ENCODE measurements around the gene UGT2B28. TPM values are rescaled to one million over a fixed set of nuclear protein-coding genes. Genes with fewer than 3 reads are reported as not detected.
"Not testable (repeated sequence)": the region's sequence is repeated elsewhere in the genome, so short reads cannot be mapped to it uniquely, and the experiment has no call there.

UGT2B28 gene
- total and polyA plus RNA-seq, 2 experiments from 2014 or later: not detected

GRCh38 chr4:69268612-69269011 lies 11.7 kb upstream of the UGT2B28 start:
- TF ChIP-seq, protein P1, sequence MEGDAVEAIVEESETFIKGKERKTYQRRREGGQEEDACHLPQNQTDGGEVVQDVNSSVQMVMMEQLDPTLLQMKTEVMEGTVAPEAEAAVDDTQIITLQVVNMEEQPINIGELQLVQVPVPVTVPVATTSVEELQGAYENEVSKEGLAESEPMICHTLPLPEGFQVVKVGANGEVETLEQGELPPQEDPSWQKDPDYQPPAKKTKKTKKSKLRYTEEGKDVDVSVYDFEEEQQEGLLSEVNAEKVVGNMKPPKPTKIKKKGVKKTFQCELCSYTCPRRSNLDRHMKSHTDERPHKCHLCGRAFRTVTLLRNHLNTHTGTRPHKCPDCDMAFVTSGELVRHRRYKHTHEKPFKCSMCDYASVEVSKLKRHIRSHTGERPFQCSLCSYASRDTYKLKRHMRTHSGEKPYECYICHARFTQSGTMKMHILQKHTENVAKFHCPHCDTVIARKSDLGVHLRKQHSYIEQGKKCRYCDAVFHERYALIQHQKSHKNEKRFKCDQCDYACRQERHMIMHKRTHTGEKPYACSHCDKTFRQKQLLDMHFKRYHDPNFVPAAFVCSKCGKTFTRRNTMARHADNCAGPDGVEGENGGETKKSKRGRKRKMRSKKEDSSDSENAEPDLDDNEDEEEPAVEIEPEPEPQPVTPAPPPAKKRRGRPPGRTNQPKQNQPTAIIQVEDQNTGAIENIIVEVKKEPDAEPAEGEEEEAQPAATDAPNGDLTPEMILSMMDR (conservative IDR thresholded peaks at IDR 0.05; ENCODE audit: low read depth in 2 of 2): peak in 1 of 2 experiments; percentile 27; a peak in 2 of 4 replicates
- not testable (repeated sequence) for H3K27me3 Mint-ChIP-seq (ENCODE audit: insufficient read depth, low read depth, poor library complexity); H2AFZ ChIP-seq; ATAC-seq; H3F3A ChIP-seq (replicated peaks; ENCODE audit: low read depth); H3K4me3 Mint-ChIP-seq; DNase-seq (ENCODE audit: low spot score); H3K4me1 Mint-ChIP-seq; H3K27me3 ChIP-seq (ENCODE audit: insufficient read depth); H4K20me1 ChIP-seq (replicated peaks; ENCODE audit: insufficient read depth); H3K9me3 Mint-ChIP-seq; H3K27ac Mint-ChIP-seq; H3K4me3 ChIP-seq; H3K36me3 Mint-ChIP-seq (ENCODE audit: low read depth); H3K27ac ChIP-seq (ENCODE audit: low read depth); H3K4me1 ChIP-seq (ENCODE audit: insufficient read depth); H3K4me2 ChIP-seq; H3K79me2 ChIP-seq (replicated peaks; ENCODE audit: insufficient read depth); H3K9me2 ChIP-seq (ENCODE audit: insufficient read depth); H3K36me3 ChIP-seq (ENCODE audit: insufficient read depth)

- H3K4me3 ChIP-seq; H3K4me1 Mint-ChIP-seq; H3F3A ChIP-seq (replicated peaks; ENCODE audit: low read depth); H3K4me2 ChIP-seq; H3K4me3 Mint-ChIP-seq; DNase-seq (ENCODE audit: low spot score); H3K9me3 Mint-ChIP-seq; H3K27ac ChIP-seq (ENCODE audit: low read depth); H3K79me2 ChIP-seq (replicated peaks; ENCODE audit: insufficient read depth); ATAC-seq; H3K36me3 Mint-ChIP-seq (ENCODE audit: low read depth); H3K36me3 ChIP-seq (ENCODE audit: insufficient read depth); H3K27me3 ChIP-seq (ENCODE audit: insufficient read depth); H3K27ac Mint-ChIP-seq; H3K4me1 ChIP-seq (ENCODE audit: insufficient read depth); H2AFZ ChIP-seq; H4K20me1 ChIP-seq (replicated peaks; ENCODE audit: insufficient read depth); H3K9me2 ChIP-seq (ENCODE audit: insufficient read depth); H3K27me3 Mint-ChIP-seq (ENCODE audit: insufficient read depth, low read depth, poor library complexity): not testable (repeated sequence)
Observed at GRCh38 chr4:69296356-69296755, 16.1 kb downstream of the UGT2B28 start.

DNA sequence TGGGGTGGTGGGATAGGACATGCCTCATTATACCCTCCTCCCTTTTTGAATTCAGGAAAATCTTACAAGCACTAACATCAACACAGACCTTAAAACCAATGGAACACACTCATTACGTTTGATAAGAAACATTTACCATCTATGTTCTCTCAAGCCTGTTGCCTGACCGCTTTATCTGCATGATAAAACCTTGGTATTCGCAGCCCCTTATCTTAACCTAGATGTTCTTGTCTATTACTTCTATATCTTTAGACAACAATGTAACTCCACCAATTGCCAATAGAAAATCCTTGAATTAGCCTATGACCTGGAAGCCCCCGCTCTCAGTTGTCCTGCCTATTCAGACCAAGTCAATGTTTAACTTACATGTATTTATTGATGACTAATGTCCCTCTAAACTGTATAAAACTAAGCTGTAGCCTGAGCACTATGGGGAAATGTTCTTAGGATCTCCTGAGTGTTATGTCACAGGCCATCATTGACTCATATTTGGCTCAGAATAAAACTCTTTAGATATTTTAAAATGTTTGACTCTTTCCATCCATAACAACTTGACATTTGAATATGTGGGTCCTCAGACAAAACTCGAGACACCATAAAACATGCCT lies 28.3 kb downstream of the UGT2B28 start:
- H3K9me3 Mint-ChIP-seq; H3K4me3 Mint-ChIP-seq; ATAC-seq; H3K27ac Mint-ChIP-seq; H3K9me2 ChIP-seq (ENCODE audit: insufficient read depth); H3K4me1 ChIP-seq (ENCODE audit: insufficient read depth); H4K20me1 ChIP-seq (replicated peaks; ENCODE audit: insufficient read depth); H3K4me3 ChIP-seq; H3K27me3 ChIP-seq (ENCODE audit: insufficient read depth); H3F3A ChIP-seq (replicated peaks; ENCODE audit: low read depth); H3K4me2 ChIP-seq; H3K27ac ChIP-seq (ENCODE audit: low read depth); H3K4me1 Mint-ChIP-seq; H3K79me2 ChIP-seq (replicated peaks; ENCODE audit: insufficient read depth); H2AFZ ChIP-seq; DNase-seq (ENCODE audit: low spot score); H3K36me3 ChIP-seq (ENCODE audit: insufficient read depth); H3K36me3 Mint-ChIP-seq (ENCODE audit: low read depth); H3K27me3 Mint-ChIP-seq (ENCODE audit: insufficient read depth, low read depth, poor library complexity): not testable (repeated sequence)

- H3K27me3 Mint-ChIP-seq (ENCODE audit: insufficient read depth, low read depth, poor library complexity); H3K27me3 ChIP-seq (ENCODE audit: insufficient read depth); H2AFZ ChIP-seq; H3K9me3 Mint-ChIP-seq; H3K36me3 Mint-ChIP-seq (ENCODE audit: low read depth); H3K4me3 ChIP-seq; H3K27ac Mint-ChIP-seq; ATAC-seq; H3F3A ChIP-seq (replicated peaks; ENCODE audit: low read depth); H3K36me3 ChIP-seq (ENCODE audit: insufficient read depth); H3K9me2 ChIP-seq (ENCODE audit: insufficient read depth); H3K4me1 Mint-ChIP-seq; DNase-seq (ENCODE audit: low spot score); H3K4me3 Mint-ChIP-seq; H3K79me2 ChIP-seq (replicated peaks; ENCODE audit: insufficient read depth); H3K27ac ChIP-seq (ENCODE audit: low read depth); H4K20me1 ChIP-seq (replicated peaks; ENCODE audit: insufficient read depth); H3K4me1 ChIP-seq (ENCODE audit: insufficient read depth); H3K4me2 ChIP-seq: not testable (repeated sequence)
Observed at GRCh38 chr4:69309549-69310076, 29.3 kb downstream of the UGT2B28 start.

GRCh38 chr4:69310262-69310661 lies 30.0 kb downstream of the UGT2B28 start:
- not testable (repeated sequence) for H3K9me2 ChIP-seq (ENCODE audit: insufficient read depth); DNase-seq (ENCODE audit: low spot score); H3K36me3 Mint-ChIP-seq (ENCODE audit: low read depth); H2AFZ ChIP-seq; H3K27me3 ChIP-seq (ENCODE audit: insufficient read depth); H3K4me3 Mint-ChIP-seq; H3K4me2 ChIP-seq; H3K27ac ChIP-seq (ENCODE audit: low read depth); ATAC-seq; H3K27ac Mint-ChIP-seq; H4K20me1 ChIP-seq (replicated peaks; ENCODE audit: insufficient read depth); H3K4me3 ChIP-seq; H3K36me3 ChIP-seq (ENCODE audit: insufficient read depth); H3K9me3 Mint-ChIP-seq; H3F3A ChIP-seq (replicated peaks; ENCODE audit: low read depth); H3K4me1 Mint-ChIP-seq; H3K4me1 ChIP-seq (ENCODE audit: insufficient read depth); H3K27me3 Mint-ChIP-seq (ENCODE audit: insufficient read depth, low read depth, poor library complexity); H3K79me2 ChIP-seq (replicated peaks; ENCODE audit: insufficient read depth)

Measured in GM23338 (cell line).